GM18870 (cell line): ENCODE results near the gene PAQR7.

Experiments used
- ATAC-seq: cut with Tn5 transposase; IDR thresholded peaks from one replicate; pipeline ENCODE4 v1.9.1; 2021; ENCODE audit warnings: moderate library complexity; ENCODE audit not compliant: unreplicated experiment

PAQR7 gene

GRCh38 chr1:25819491-25820246, 55.8 kb downstream of the PAQR7 start, which contains the start of gene MTFR1L:
Gene MTFR1L (plus strand): TSS chr1:25819954. CDS start chr1:25823105, 3,151 bp downstream.
- peak; percentile 58 for ATAC-seq

- no peak for ATAC-seq
Observed at GRCh38 chr1:25818569-25818968, 56.9 kb downstream of the PAQR7 start.

GRCh38 chr1:25817840-25818501, 57.5 kb downstream of the PAQR7 start:
- ATAC-seq = no peak

- ATAC-seq = no peak
Observed at GRCh38 chr1:25816112-25816718, 59.3 kb downstream of the PAQR7 start.

GRCh38 chr1:25815208-25816111, 60.0 kb downstream of the PAQR7 start:
- no peak for ATAC-seq

- no peak for ATAC-seq
Observed at GRCh38 chr1:25814549-25815087, 60.9 kb downstream of the PAQR7 start.

GRCh38 chr1:25813734-25814471, 61.6 kb downstream of the PAQR7 start:
- no peak for ATAC-seq

GRCh38 chr1:25813071-25813733, 62.3 kb downstream of the PAQR7 start:
- no peak for ATAC-seq
